Measurements from ENCODE around the gene CTSE.

GRCh38 chr1:206012086-206012859 is 11.4 kb downstream of the CTSE start:
- TF ChIP-seq, protein P1, sequence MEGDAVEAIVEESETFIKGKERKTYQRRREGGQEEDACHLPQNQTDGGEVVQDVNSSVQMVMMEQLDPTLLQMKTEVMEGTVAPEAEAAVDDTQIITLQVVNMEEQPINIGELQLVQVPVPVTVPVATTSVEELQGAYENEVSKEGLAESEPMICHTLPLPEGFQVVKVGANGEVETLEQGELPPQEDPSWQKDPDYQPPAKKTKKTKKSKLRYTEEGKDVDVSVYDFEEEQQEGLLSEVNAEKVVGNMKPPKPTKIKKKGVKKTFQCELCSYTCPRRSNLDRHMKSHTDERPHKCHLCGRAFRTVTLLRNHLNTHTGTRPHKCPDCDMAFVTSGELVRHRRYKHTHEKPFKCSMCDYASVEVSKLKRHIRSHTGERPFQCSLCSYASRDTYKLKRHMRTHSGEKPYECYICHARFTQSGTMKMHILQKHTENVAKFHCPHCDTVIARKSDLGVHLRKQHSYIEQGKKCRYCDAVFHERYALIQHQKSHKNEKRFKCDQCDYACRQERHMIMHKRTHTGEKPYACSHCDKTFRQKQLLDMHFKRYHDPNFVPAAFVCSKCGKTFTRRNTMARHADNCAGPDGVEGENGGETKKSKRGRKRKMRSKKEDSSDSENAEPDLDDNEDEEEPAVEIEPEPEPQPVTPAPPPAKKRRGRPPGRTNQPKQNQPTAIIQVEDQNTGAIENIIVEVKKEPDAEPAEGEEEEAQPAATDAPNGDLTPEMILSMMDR (IDR thresholded peaks at IDR 0.05) = no peak
- TF ChIP-seq POLR2A (IDR thresholded peaks at IDR 0.05; ENCODE audit: low read depth) (no peak), POLR2AphosphoS5 (IDR thresholded peaks at IDR 0.05) (no peak)

All from esophagus muscularis mucosa (tissue), 3 donors.